NCI-H2227 (cell line): ENCODE results near the gene AP1G1.
"Not testable (repeated sequence)": the region's sequence is repeated elsewhere in the genome, so short reads cannot be mapped to it uniquely, and the experiment has no call there.

ENCODE experiments used
- DNase-seq: peaks from one replicate; lab custom pipeline; 2025; ENCODE audit not compliant: unreplicated experiment; lab: John Stamatoyannopoulos, UW

Gene AP1G1

DNA sequence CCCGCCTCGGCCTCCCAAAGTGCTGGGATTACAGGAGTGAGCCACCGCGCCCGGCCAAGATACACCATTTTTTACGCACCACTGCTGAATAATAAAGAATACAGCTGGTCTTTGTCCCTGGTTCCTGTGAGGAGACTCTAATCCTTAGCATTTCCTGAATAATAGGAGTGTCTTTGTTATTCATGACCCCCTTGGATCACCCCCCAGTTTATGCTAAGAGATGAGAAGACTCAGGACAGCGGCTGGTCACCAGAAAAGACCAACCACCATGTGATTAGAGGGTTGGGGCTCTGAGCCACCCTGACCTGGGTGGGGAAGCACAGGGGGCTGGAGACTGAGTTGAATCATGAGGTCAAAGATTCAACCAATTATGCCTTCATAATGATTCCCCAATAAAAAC, 101.4 kb downstream of the AP1G1 start:
- no peak for DNase-seq

DNA sequence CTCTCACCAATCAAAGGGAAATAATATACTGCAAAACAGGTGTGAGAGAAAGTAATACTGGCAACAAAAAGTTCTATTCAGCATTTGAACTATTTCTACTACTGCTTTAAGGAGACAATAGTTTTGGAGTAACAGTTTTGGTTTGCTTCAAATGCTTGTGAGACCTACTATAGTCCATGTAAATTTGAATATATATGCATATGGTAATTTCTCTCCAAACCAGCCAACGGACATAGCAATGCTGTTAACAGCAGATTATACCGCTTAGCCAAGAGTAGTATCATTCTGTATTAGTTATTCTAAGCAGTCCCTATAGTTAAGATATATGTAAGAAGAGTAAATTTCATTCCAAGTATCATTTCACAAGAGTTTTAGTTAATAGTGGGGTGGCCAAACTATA, 102.6 kb downstream of the AP1G1 start:
- no peak for DNase-seq

DNA sequence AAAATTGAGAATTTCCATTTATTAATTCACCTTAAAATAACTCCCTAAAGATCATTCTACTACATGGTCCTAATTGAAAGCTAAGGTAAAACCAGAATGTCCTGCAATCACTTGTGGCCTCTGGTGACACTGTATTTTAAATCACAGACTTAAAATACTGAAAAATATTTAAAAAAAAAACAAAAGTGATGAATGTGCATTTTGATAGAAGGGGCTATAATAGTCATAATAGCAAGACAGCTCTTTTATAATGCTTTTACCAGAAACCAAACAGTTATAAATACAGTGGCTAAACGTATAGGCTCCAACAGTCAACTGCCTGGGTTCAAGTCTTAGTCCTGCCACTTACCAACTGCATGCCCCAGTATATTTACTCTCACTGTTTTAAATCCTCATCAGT, 105.3 kb downstream of the AP1G1 start:
- DNase-seq: no peak

GRCh38 chr16:71700831-71701230, 107.8 kb downstream of the AP1G1 start:
- DNase-seq: no peak

GRCh38 chr16:71698491-71698890, 110.1 kb downstream of the AP1G1 start:
- no peak for DNase-seq

GRCh38 chr16:71693164-71693563, 115.5 kb downstream of the AP1G1 start:
- no peak for DNase-seq

DNA sequence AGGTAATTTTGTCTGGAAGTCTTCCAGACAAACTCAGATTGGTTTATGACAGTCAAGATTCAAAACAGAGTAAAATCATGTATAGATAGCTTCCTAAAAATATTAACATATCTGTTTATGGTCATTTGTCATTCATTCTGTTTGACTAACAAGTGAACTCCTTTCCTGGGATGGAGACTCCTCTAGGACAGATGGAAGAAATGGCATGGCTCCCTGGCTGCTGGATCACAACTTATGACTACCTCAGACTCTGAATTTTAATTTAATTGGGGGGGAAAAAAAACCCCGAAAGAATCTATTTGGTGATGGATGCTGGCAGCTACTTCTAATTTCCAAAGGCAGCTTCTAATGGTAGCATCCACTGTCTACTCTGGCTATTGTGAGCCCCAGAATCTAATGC, 118.7 kb downstream of the AP1G1 start:
- DNase-seq: no peak

GRCh38 chr16:71687861-71688260, 120.8 kb downstream of the AP1G1 start:
- no peak for DNase-seq

DNA sequence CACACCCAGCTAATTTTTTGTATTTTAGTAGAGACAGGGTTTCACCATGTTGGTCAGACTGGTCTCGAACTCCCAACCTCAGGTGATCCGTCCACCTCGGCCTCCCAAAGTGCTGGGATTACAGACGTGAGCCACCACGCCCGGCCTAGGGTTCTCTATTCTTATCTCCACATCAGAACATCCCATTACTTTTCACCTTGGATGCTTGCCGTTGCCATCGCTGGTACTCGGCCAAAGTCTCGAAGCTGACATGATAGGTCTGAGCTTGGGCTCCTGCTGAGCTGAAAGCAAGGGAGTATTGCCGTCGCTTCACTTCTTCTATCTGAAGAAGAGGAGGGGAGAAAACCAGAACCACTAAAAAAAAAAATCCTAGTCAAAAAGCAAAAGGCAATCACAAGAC, 124.4 kb downstream of the AP1G1 start:
- not testable (repeated sequence) for DNase-seq

- DNase-seq: no peak
Observed at GRCh38 chr16:71681360-71681759, 127.3 kb downstream of the AP1G1 start.
